ENCODE measurements around the gene CYB5D1. TPM values are rescaled to one million over a fixed set of nuclear protein-coding genes. Genes with fewer than 3 reads are reported as not detected.

CYB5D1 gene
- total and polyA plus RNA-seq, 2 of the 8 experiments (the other 6 are each of a cell fraction or from before 2014, with no cell fraction given) = 11.0 to 18.0 TPM

GRCh38 chr17:7848739-7849129 is 9.1 kb upstream of the CYB5D1 start:
- peaks cover 0 to 31% (median 17%) of the 10 kb centered on the region in 4 experiments; a peak in 6 of 7 replicates for H3K4me1 ChIP-seq (replicated peaks in 1 of 4; ENCODE audit: control insufficient read depth in 3 of 4, insufficient read depth in 4 of 4, low read length in 3 of 4)
- no peak overlapping the region for H2BK12ac ChIP-seq (ENCODE audit: low read depth, low read length)
- H3K18ac ChIP-seq (ENCODE audit: extremely low read depth, low read length) = no peak overlapping the region
- DNase-seq (ENCODE audit: low read depth in 1 of 2, low spot score in 2 of 2) (no peak), FAIRE-seq (no peak)
- CTCF ChIA-PET (ENCODE audit: partially characterized antibody) = interaction anchor here (2.5 to 4.9 kb wide), 2 partner anchors 13 kb away, joined by 6 to 44 read pairs; partner anchors contain the start of gene KDM6B
- no peak overlapping the region for H3K27ac ChIP-seq (ENCODE audit: low read depth, low read length)
- no peak overlapping the region for H2BK120ac ChIP-seq (replicated peaks; ENCODE audit: low read depth, low read length)
- no peak overlapping the region for H4K8ac ChIP-seq (ENCODE audit: extremely low read depth, insufficient read depth, low read length)
- no peaks in the 10 kb centered on the region for H3K9me3 ChIP-seq (ENCODE audit: insufficient read depth in 2 of 2, low read depth in 1 of 2, low read length in 1 of 2)
- no peak overlapping the region for H3K56ac ChIP-seq (replicated peaks; ENCODE audit: insufficient read length, low read depth, low read length)
- peaks cover 7 to 24% of the 10 kb centered on the region in 2 experiments for H4K20me1 ChIP-seq (replicated peaks in 1 of 2; ENCODE audit: control insufficient read depth in 1 of 2, insufficient read depth in 2 of 2, low read length in 2 of 2)
- H3K23ac ChIP-seq (ENCODE audit: insufficient read length) = no peak overlapping the region
- H2AFZ ChIP-seq (ENCODE audit: low read length) = no peak overlapping the region
- POLR2A ChIA-PET (ENCODE audit: partially characterized antibody) = interaction anchor here (1.2 to 4.0 kb wide), 2 partner anchors 11 to 13 kb away, joined by 3 to 24 read pairs; no protein-coding TSS in a partner anchor
- H2BK20ac ChIP-seq (ENCODE audit: low read length) = no peak overlapping the region
- H3K36me3 ChIP-seq (ENCODE audit: control insufficient read depth in 2 of 4, insufficient read depth in 4 of 4, low read length in 3 of 4) = peaks cover 0 to 4% (median 0%) of the 10 kb centered on the region in 4 experiments; a peak in 3 of 8 replicates
- no peak overlapping the region for H3K14ac ChIP-seq (ENCODE audit: insufficient read length)
- no peak overlapping the region for H4K91ac ChIP-seq (replicated peaks; ENCODE audit: insufficient read length, low read length)
- H3K4me2 ChIP-seq (ENCODE audit: insufficient read depth in 1 of 2, low read depth in 2 of 2, low read length in 2 of 2) = no peak overlapping the region
- H3K27me3 ChIP-seq (replicated peaks in 1 of 4; ENCODE audit: control insufficient read depth in 3 of 4, extremely low read depth in 1 of 4, insufficient read depth in 3 of 4, low read length in 3 of 4) = peaks cover 16 to 31% (median 28%) of the 10 kb centered on the region in 4 experiments
- H2BK15ac ChIP-seq (ENCODE audit: low read length) = no peak overlapping the region
- H2BK5ac ChIP-seq (ENCODE audit: low read depth, low read length) = no peak overlapping the region
- no peak overlapping the region for H3K9ac ChIP-seq (replicated peaks in 1 of 4; ENCODE audit: extremely low read depth in 1 of 4, low read depth in 3 of 4, low read length in 3 of 4)
- H3K23me2 ChIP-seq (ENCODE audit: low read depth, low read length) = peaks cover 18% of the 10 kb centered on the region; the same call in 1 of the 2 replicates
- 92% methylated on average over 7 of the region's 21 CpGs; no CpG with 5 or more reads in 1 of the 2 experiments for WGBS, 2 experiments (ENCODE audit: extremely low coverage in 1 of 2, insufficient coverage in 1 of 2, insufficient read length in 1 of 2, insufficient replicate concordance in 2 of 2, low coverage in 1 of 2, low lambda C conversion rate in 2 of 2, missing lambda C conversion rate in 1 of 2)
- H3K79me1 ChIP-seq (ENCODE audit: low read depth, low read length) = no peaks in the 10 kb centered on the region
- H2AK5ac ChIP-seq (ENCODE audit: low read depth, low read length) = no peak overlapping the region
- H4K5ac ChIP-seq (ENCODE audit: insufficient read length, low read depth, low read length) = no peak overlapping the region
- no peak overlapping the region for H3K4me3 ChIP-seq (ENCODE audit: extremely low read depth in 1 of 4, insufficient read depth in 2 of 4, low read depth in 3 of 4, low read length in 4 of 4)
- no peak overlapping the region for H3K4ac ChIP-seq (replicated peaks; ENCODE audit: insufficient read length, low read depth, low read length)
- no peaks in the 10 kb centered on the region for H3K79me2 ChIP-seq (ENCODE audit: control insufficient read depth in 1 of 2, insufficient read depth in 2 of 2, low read length in 2 of 2)
- no peak for TF ChIP-seq NANOG (IDR thresholded peaks at IDR 0.05; ENCODE audit: insufficient read depth, low read depth, low read length, poor library complexity, severe bottlenecking)
- TF ChIP-seq BCL11A (IDR thresholded peaks at IDR 0.05; ENCODE audit: low read depth in 2 of 2, low read length in 2 of 2) = no peak
- TF ChIP-seq RAD21 (IDR thresholded peaks at IDR 0.05 in 1 of 2, conservative IDR thresholded peaks at IDR 0.05 in 1 of 2; ENCODE audit: low read depth in 2 of 2, low read length in 2 of 2) = no peak
- no peak for TF ChIP-seq KDM5A (IDR thresholded peaks at IDR 0.05; ENCODE audit: low read length)
- TF ChIP-seq JUN (IDR thresholded peaks at IDR 0.05; ENCODE audit: low read depth, low read length) = no peak
- no peak for TF ChIP-seq SP2 (IDR thresholded peaks at IDR 0.05; ENCODE audit: low read length)
- no peak for TF ChIP-seq HDAC6 (IDR thresholded peaks at IDR 0.05; ENCODE audit: low read depth, low read length)
- TF ChIP-seq CREB1 (IDR thresholded peaks at IDR 0.05) = no peak
- no peak for TF ChIP-seq BRCA1 (IDR thresholded peaks at IDR 0.05; ENCODE audit: low read depth, low read length)
- no peak for TF ChIP-seq CTCF (IDR thresholded peaks at IDR 0.05; ENCODE audit: control extremely low read depth in 1 of 3, insufficient read depth in 1 of 3, low read depth in 1 of 3, low read length in 3 of 3)
- TF ChIP-seq TAF1 (IDR thresholded peaks at IDR 0.05; ENCODE audit: low read depth, low read length) = no peak

Measured in H1 (cell line).